PC-9 (cell line): ENCODE results near the gene LRRFIP1. TPM values are rescaled to one million over a fixed set of nuclear protein-coding genes. Genes with fewer than 3 reads are reported as not detected.
A peak's percentile ranks its signal among the peaks of the same experiment; 100 is the strongest.

ENCODE experiments used
- BruUV-seq: library from RNA; stranded (reverse); fragments of 400-500 nt; replicated peaks from 2 replicates; lab custom pipeline; 2021; lab: Mats Ljungman, UMichigan
- CTCF ChIA-PET: fragments of 300-600 bp; sonication (Branson Sonifier 250); formaldehyde crosslinking; loops from one replicate; lab custom pipeline; 2022; ENCODE audit warnings: antibody characterized with exemption; lab: Charles Lee
- POLR2A ChIA-PET: fragments of 300-600 bp; sonication (Branson Sonifier 250); formaldehyde crosslinking; loops from one replicate; lab custom pipeline; 2022; ENCODE audit warnings: antibody characterized with exemption; ENCODE audit not compliant: unreplicated experiment; lab: Charles Lee
- DNase-seq, 2 experiments: peaks; one replicate each; pipeline versions ENCODE4 v3.0.0 to v3.0.0-alpha.2; 2015 to 2022; ENCODE audit warnings: mixed read lengths in 1 of 2
- H2AFZ ChIP-seq: fragments of 200-600 bp; sonication (generic); 2 replicates; pipeline ENCODE4 v1.8.1; 2017; ENCODE audit warnings: antibody characterized with exemption
- H3F3A ChIP-seq: fragments of 200-600 bp; sonication (generic); 2 replicates; pipeline ENCODE4 v1.8.1; 2017; ENCODE audit warnings: antibody characterized with exemption, mild to moderate bottlenecking, low read depth; ENCODE audit not compliant: insufficient read depth
- H3K27ac ChIP-seq: fragments of 200-600 bp; sonication (generic); 2 replicates; pipeline ENCODE4 v1.6.1; 2016; ENCODE audit warnings: mixed run types
- H3K27me3 ChIP-seq: fragments of 200-600 bp; sonication (generic); 2 replicates; pipeline ENCODE4 v1.6.1; 2016; ENCODE audit warnings: low read depth, mixed run types; ENCODE audit not compliant: insufficient read depth
- H3K36me3 ChIP-seq: fragments of 200-600 bp; sonication (generic); 2 replicates; pipeline ENCODE4 v1.6.1; 2016; ENCODE audit warnings: low read depth, mixed run types
- H3K4me1 ChIP-seq: fragments of 200-600 bp; sonication (generic); replicated peaks from 2 replicates; pipeline ENCODE4 v1.6.1; 2016; ENCODE audit warnings: mixed run types; ENCODE audit not compliant: insufficient read depth
- H3K4me2 ChIP-seq: fragments of 200-600 bp; sonication (generic); 2 replicates; pipeline ENCODE4 v1.6.1; 2017; ENCODE audit warnings: mixed run types
- H3K4me3 ChIP-seq: fragments of 200-600 bp; sonication (generic); 2 replicates; pipeline ENCODE4 v1.6.1; 2016; ENCODE audit warnings: mixed run types
- H3K79me2 ChIP-seq: fragments of 200-600 bp; sonication (generic); 2 replicates; pipeline ENCODE4 v1.6.1; 2017; ENCODE audit warnings: low read depth, mixed run types
- H3K9me2 ChIP-seq: fragments of 200-600 bp; sonication (generic); 2 replicates; pipeline ENCODE4 v1.8.1; 2017; ENCODE audit warnings: mild to moderate bottlenecking; ENCODE audit not compliant: insufficient read depth
- H3K9me3 ChIP-seq: fragments of 200-600 bp; sonication (generic); 2 replicates; pipeline ENCODE4 v1.8.1; 2016; ENCODE audit warnings: low read depth; ENCODE audit not compliant: insufficient read depth
- H4K20me1 ChIP-seq: fragments of 200-600 bp; sonication (generic); 2 replicates; pipeline ENCODE4 v1.8.1; 2017; ENCODE audit not compliant: insufficient read depth
- CTCF ChIP-seq: fragments of 200-600 bp; sonication (generic); conservative IDR thresholded peaks from 2 replicates; pipeline ENCODE4 v1.6.1; 2017; ENCODE audit warnings: mixed run types, antibody characterized with exemption, mild to moderate bottlenecking, moderate library complexity
- EZH2 ChIP-seq: fragments of 200-600 bp; sonication (generic); IDR thresholded peaks from 2 replicates; pipeline ENCODE4 v1.8.0; 2017; ENCODE audit warnings: antibody characterized with exemption, low read depth
- intact Hi-C: fragments of 100-400 bp; cut with micrococcal nuclease; formaldehyde crosslinking; loops from one replicate; pipeline ENCODE4 v1.10.0; 2022; ENCODE audit not compliant: unreplicated experiment
- total RNA-seq: library from RNA; stranded (reverse); gene quantifications from 2 replicates; pipeline ENCODE4 v1.2.3, GENCODE V29; 2021

The LRRFIP1 gene
- total RNA-seq, 1 experiment from 2014 or later, result 238 TPM

GRCh38 chr2:237790353-237790752, 163.0 kb downstream of the LRRFIP1 start:
- Histone ChIP-seq H3K9me2 (no peaks in the 10 kb centered on the region), H3K9me3 (peaks cover 13% of the 10 kb centered on the region; the same call in 1 of the 2 replicates), H3K4me1 (no peaks in the 10 kb centered on the region), H3K27ac (no peak overlapping the region), H3K4me2 (no peak overlapping the region), H3K4me3 (no peak overlapping the region), H3F3A (peaks cover 15% of the 10 kb centered on the region), H4K20me1 (no peaks in the 10 kb centered on the region), H2AFZ (no peak overlapping the region), H3K27me3 (no peaks in the 10 kb centered on the region), H3K36me3 (peaks cover 10% of the 10 kb centered on the region; the same call in 1 of the 2 replicates), H3K79me2 (no peaks in the 10 kb centered on the region)
- ChIA-PET POLR2A (interaction anchor here (0.6 kb wide), 1 partner anchor 272 kb away, joined by 3 read pairs; no protein-coding TSS in a partner anchor), CTCF (no interaction called here)
- TF ChIP-seq CTCF (no peak), EZH2 (no peak)
- intact Hi-C loops, result no loop called here
- no peak for DNase-seq
- BruUV-seq, result no TSS peak

- Histone ChIP-seq H3K9me3 (peaks cover 4% of the 10 kb centered on the region; the same call in 1 of the 2 replicates), H3F3A (peaks cover 15% of the 10 kb centered on the region), H3K4me2 (no peak overlapping the region), H2AFZ (no peak overlapping the region), H4K20me1 (no peaks in the 10 kb centered on the region), H3K36me3 (peaks cover 4% of the 10 kb centered on the region; the same call in 1 of the 2 replicates), H3K4me3 (no peak overlapping the region), H3K9me2 (no peaks in the 10 kb centered on the region), H3K27ac (no peak overlapping the region), H3K27me3 (no peaks in the 10 kb centered on the region), H3K4me1 (no peaks in the 10 kb centered on the region), H3K79me2 (no peaks in the 10 kb centered on the region)
- no TSS peak for BruUV-seq
- ChIA-PET POLR2A (no interaction called here), CTCF (interaction anchor here (0.5 kb wide), 1 partner anchor 85 kb away, joined by 6 read pairs; no protein-coding TSS in a partner anchor)
- no peak for TF ChIP-seq EZH2
- no peak; the same call in 1 of the 2 replicates for TF ChIP-seq CTCF
- intact Hi-C loops, result no loop called here
- DNase-seq, result peak in 1 of 2 experiments; percentile 59
These were observed 164.8 kb downstream of the LRRFIP1 start for GRCh38 chr2:237791977-237792727.

- POLR2A ChIA-PET, result no interaction called here
- Histone ChIP-seq H3K4me2 (no peak overlapping the region), H3K36me3 (no peaks in the 10 kb centered on the region), H3K27me3 (no peaks in the 10 kb centered on the region), H2AFZ (no peak overlapping the region), H3K27ac (no peak overlapping the region), H3F3A (peaks cover 7% of the 10 kb centered on the region; the same call in 1 of the 2 replicates), H3K4me1 (no peaks in the 10 kb centered on the region), H3K79me2 (no peaks in the 10 kb centered on the region), H4K20me1 (no peaks in the 10 kb centered on the region), H3K9me3 (no peaks in the 10 kb centered on the region), H3K9me2 (no peaks in the 10 kb centered on the region), H3K4me3 (no peak overlapping the region)
- no TSS peak for BruUV-seq
- DNase-seq, result no peak
- TF ChIP-seq EZH2 (no peak), CTCF (no peak)
- CTCF ChIA-PET, result no interaction called here
- intact Hi-C loops, result no loop called here
These were observed 169.9 kb downstream of the LRRFIP1 start for GRCh38 chr2:237797253-237797652.
